Astrocyte of the cerebellum (primary cell): ENCODE measurements around the gene SAA2.

Source experiments
- DNase-seq: peaks from one replicate; pipeline ENCODE4 v3.0.0-alpha.2; 2011; ENCODE audit warnings: low read depth
- H3K4me3 ChIP-seq: 2 replicates; pipeline ENCODE4 v1.5.1; 2011; ENCODE audit warnings: mild to moderate bottlenecking, low read depth, low read length, moderate library complexity
- CTCF ChIP-seq: IDR thresholded peaks from 2 replicates; pipeline ENCODE4 v1.5.1; 2012; ENCODE audit warnings: low read length, low read depth, moderate library complexity, mild to moderate bottlenecking; ENCODE audit errors: missing control alignments
- in situ Hi-C: cut with HindIII; loops from 2 replicates; pipeline ENCODE4 v1.10.0; 2017; ENCODE audit warnings: low sequenced_read_pairs

Gene SAA2

GRCh38 chr11:18248561-18248960 lies at the start of gene SAA2:
Gene SAA2 (minus strand): TSS chr11:18248668. CDS start chr11:18248011, 657 bp downstream.
- no peak for TF ChIP-seq CTCF
- DNase-seq: no peak
- in situ Hi-C loops: loop anchor here (10.0 kb wide), 1 partner anchor 264 kb away; no protein-coding TSS in a partner anchor
- no peak within 1 kb of the TSS for H3K4me3 ChIP-seq

GRCh38 chr11:18295316-18295715 lies 46.8 kb upstream of the SAA2 start:
- in situ Hi-C loops: no loop called here
- H3K4me3 ChIP-seq: no peak overlapping the region
- no peak for TF ChIP-seq CTCF
- DNase-seq: no peak

GRCh38 chr11:18294862-18295261 lies 46.4 kb upstream of the SAA2 start:
- no peak overlapping the region for H3K4me3 ChIP-seq
- no peak for DNase-seq
- TF ChIP-seq CTCF: no peak
- in situ Hi-C loops: no loop called here

- in situ Hi-C loops: no loop called here
- H3K4me3 ChIP-seq: no peak overlapping the region
- DNase-seq: no peak
- no peak for TF ChIP-seq CTCF
Observed at GRCh38 chr11:18288911-18289310, 40.4 kb upstream of the SAA2 start.

GRCh38 chr11:18285841-18286240 lies 37.4 kb upstream of the SAA2 start:
- in situ Hi-C loops: no loop called here
- no peak overlapping the region for H3K4me3 ChIP-seq
- no peak for DNase-seq
- no peak for TF ChIP-seq CTCF

- in situ Hi-C loops: no loop called here
Observed at GRCh38 chr11:18282626-18283025, 34.2 kb upstream of the SAA2 start.

More at GRCh38 chr11:18282626-18283025, 34.2 kb upstream of the SAA2 start:
- no peak for TF ChIP-seq CTCF
- no peak overlapping the region for H3K4me3 ChIP-seq
- no peak for DNase-seq
